PFSK-1 (cell line): ENCODE data around the gene LRRC30.

Source experiments
- FOXP2 ChIP-seq: optimal IDR thresholded peaks from 2 replicates; pipeline ENCODE3; 2011; ENCODE audit warnings: borderline replicate concordance, control low read depth, inconsistent platforms; ENCODE audit not compliant: insufficient read depth; ENCODE audit errors: extremely low read length, extremely low read depth
- POLR2AphosphoS5 ChIP-seq: IDR thresholded peaks from 2 replicates; pipeline ENCODE4 v1.6.1; 2012; ENCODE audit warnings: low read depth, mild to moderate bottlenecking, control low read depth, low read length, moderate library complexity
- SIN3A ChIP-seq: IDR thresholded peaks from 2 replicates; pipeline ENCODE4 v1.6.1; 2012; ENCODE audit warnings: mild to moderate bottlenecking, low read length, moderate library complexity, borderline replicate concordance; ENCODE audit not compliant: insufficient read depth
- TAF1 ChIP-seq: IDR thresholded peaks from 2 replicates; pipeline ENCODE4 v1.6.1; 2012; ENCODE audit warnings: low read length, control low read depth, borderline replicate concordance; ENCODE audit not compliant: insufficient read depth
- TF ChIP-seq, protein P1 (sequence below), 2 experiments: IDR thresholded peaks; 2 replicates each; pipeline versions ENCODE4 v1.6.1 to v1.8.0; 2011 to 2012; ENCODE audit warnings: low read depth in 2 of 2, low read length in 2 of 2, control low read depth in 1 of 2, inconsistent platforms in 1 of 2, mild to moderate bottlenecking in 1 of 2, moderate library complexity in 1 of 2; ENCODE audit not compliant: insufficient read depth in 1 of 2

The LRRC30 gene

DNA sequence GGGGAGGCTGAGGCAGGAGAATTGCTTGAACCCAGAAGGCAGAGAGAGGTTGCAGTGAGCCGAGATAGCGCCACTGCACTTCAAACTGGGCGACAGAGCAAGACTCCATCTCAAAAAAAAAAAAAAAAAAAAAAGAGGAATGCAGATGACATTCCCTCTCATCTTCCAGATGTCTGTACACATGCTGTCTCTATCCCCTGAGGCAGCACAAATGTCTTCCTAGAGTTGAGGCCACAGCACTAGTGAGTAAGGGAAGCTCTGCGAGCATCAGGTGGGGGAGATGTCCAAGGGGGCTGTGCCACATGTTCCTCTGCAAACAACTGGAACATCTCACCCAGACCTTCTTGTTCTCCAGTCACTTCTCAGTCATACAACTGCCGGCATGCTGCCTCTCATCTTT, 35.6 kb upstream of the LRRC30 start:
- TF ChIP-seq TAF1, result no peak
- no peak for TF ChIP-seq FOXP2
- TF ChIP-seq, protein P1, sequence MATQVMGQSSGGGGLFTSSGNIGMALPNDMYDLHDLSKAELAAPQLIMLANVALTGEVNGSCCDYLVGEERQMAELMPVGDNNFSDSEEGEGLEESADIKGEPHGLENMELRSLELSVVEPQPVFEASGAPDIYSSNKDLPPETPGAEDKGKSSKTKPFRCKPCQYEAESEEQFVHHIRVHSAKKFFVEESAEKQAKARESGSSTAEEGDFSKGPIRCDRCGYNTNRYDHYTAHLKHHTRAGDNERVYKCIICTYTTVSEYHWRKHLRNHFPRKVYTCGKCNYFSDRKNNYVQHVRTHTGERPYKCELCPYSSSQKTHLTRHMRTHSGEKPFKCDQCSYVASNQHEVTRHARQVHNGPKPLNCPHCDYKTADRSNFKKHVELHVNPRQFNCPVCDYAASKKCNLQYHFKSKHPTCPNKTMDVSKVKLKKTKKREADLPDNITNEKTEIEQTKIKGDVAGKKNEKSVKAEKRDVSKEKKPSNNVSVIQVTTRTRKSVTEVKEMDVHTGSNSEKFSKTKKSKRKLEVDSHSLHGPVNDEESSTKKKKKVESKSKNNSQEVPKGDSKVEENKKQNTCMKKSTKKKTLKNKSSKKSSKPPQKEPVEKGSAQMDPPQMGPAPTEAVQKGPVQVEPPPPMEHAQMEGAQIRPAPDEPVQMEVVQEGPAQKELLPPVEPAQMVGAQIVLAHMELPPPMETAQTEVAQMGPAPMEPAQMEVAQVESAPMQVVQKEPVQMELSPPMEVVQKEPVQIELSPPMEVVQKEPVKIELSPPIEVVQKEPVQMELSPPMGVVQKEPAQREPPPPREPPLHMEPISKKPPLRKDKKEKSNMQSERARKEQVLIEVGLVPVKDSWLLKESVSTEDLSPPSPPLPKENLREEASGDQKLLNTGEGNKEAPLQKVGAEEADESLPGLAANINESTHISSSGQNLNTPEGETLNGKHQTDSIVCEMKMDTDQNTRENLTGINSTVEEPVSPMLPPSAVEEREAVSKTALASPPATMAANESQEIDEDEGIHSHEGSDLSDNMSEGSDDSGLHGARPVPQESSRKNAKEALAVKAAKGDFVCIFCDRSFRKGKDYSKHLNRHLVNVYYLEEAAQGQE (IDR thresholded peaks at IDR 0.05; ENCODE audit: insufficient read depth in 1 of 2, low read depth in 2 of 2, low read length in 2 of 2), result no peak
- no peak for TF ChIP-seq POLR2AphosphoS5
- TF ChIP-seq SIN3A, result no peak

- TF ChIP-seq TAF1 (no peak), POLR2AphosphoS5 (no peak), SIN3A (no peak), FOXP2 (no peak)
- TF ChIP-seq, protein P1 (IDR thresholded peaks at IDR 0.05; ENCODE audit: insufficient read depth in 1 of 2, low read depth in 2 of 2, low read length in 2 of 2), result no peak
Observed at GRCh38 chr18:7196421-7196820, 34.5 kb upstream of the LRRC30 start.

DNA sequence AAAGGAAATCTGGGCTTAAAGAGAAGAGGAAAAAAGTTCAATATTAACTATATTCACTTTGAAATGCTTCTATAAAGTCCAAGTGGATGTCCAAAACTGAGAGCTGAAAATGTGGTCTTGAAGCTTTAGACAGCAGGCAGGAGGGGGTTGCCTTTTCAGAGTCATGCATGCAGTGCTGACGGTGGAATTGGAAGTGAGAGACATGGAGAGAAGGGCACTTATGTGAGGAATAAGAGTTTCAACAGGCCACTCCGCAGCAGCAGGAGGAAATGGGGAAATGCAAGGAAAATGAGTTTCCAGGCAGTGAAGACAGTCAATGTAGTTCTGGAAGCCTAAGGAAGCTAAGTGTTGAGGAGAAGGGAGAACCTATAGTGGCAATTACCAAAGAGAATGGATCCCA, 33.0 kb upstream of the LRRC30 start:
- no peak for TF ChIP-seq SIN3A
- no peak for TF ChIP-seq FOXP2
- TF ChIP-seq TAF1, result no peak

- no peak for TF ChIP-seq SIN3A
- no peak for TF ChIP-seq FOXP2
- no peak for TF ChIP-seq TAF1
- TF ChIP-seq, protein P1 (IDR thresholded peaks at IDR 0.05; ENCODE audit: insufficient read depth in 1 of 2, low read depth in 2 of 2, low read length in 2 of 2), result no peak
- TF ChIP-seq POLR2AphosphoS5, result no peak
Observed at GRCh38 chr18:7198326-7198725, 32.6 kb upstream of the LRRC30 start.

DNA sequence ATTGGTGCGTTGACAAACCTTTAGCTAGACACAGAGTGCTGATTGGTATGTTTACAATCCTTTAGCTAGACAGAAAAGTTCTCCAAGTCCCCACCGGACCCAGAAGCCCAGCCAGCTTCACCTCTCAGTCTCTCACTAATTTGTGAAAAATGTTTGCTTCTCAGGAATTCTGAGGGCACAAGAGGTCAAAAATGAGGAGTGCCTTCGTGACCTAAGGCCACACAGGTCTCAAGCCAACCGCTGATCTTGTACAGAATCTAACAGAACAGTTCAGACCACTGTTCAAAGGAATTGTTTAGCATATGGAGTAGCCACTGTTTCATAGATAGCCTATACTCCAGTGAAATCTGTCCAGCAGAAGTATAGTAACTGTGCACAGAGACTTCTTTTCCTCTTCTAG, 29.8 kb upstream of the LRRC30 start:
- no peak for TF ChIP-seq FOXP2
- no peak for TF ChIP-seq POLR2AphosphoS5
- TF ChIP-seq SIN3A, result no peak
- no peak for TF ChIP-seq TAF1
- TF ChIP-seq, protein P1 (IDR thresholded peaks at IDR 0.05; ENCODE audit: insufficient read depth in 1 of 2, low read depth in 2 of 2, low read length in 2 of 2), result no peak
